ENCODE results near the gene AVPR1A. TPM values are rescaled to one million over a fixed set of nuclear protein-coding genes. Genes with fewer than 3 reads are reported as not detected.

Gene AVPR1A
- total RNA-seq = 1.2 and 6.2 TPM in 2 replicates

GRCh38 chr12:63150713-63151622 lies at the start of gene AVPR1A:
AVPR1A (minus strand) TSS chr12:63151201; CDS start chr12:63150836, 365 bp downstream.

Other genes starting within 250 kb of the AVPR1A start
- 0.49 and 0.85 TPM in 2 replicates for gene PPM1H, start 216.1 kb downstream of the AVPR1A start, total RNA-seq